ENCODE measurements around the gene MKNK1.

The MKNK1 gene

DNA sequence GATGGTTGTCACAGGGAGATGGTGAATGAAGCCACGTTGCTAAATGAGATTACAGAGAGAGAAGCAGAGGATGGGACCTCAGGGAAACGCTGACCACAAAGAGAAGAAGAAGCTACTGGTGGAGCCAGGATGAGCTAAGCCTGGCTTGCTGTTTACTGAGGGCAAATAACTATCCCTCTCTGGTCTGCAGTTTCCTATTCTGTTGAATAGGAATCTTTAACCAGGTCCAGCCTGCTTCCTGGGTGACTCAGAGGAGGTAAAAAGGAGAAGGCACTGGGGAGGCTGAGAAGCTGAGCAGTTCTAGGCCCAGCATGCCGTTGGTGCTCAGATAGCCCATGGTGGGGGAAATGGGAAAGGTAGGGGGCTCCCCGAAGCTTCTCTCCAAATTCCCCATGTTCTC is 84.9 kb downstream of the MKNK1 start:
- no peak for DNase-seq

DNA sequence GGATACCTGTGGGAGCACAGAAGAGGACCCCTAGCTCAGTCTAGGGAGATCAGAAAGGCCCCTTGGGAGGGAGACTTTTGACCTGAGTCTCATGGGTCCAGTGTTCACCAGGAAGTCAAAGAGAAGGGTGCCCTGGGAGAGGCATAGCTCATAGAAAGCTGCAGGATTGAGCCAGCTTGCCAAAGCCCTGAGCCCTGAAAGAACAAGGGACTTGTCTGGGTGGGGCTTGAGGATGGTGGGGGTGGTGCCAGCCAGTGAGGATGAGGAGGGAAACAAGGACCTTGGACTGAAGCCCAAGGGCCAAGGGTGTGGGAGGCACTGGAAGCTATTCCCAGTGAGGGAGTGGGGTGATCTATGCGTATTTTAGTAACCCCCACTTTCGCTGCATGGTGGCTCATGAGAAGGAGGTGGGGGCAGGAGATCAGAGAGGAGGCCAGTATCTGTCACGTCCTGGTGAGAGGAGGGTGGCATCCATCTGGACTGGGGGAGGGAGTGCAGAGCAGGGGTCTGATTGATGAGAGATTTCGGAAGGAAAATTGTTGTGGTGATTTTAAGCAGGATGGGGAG is 86.1 kb downstream of the MKNK1 start:
- no peak for DNase-seq

DNA sequence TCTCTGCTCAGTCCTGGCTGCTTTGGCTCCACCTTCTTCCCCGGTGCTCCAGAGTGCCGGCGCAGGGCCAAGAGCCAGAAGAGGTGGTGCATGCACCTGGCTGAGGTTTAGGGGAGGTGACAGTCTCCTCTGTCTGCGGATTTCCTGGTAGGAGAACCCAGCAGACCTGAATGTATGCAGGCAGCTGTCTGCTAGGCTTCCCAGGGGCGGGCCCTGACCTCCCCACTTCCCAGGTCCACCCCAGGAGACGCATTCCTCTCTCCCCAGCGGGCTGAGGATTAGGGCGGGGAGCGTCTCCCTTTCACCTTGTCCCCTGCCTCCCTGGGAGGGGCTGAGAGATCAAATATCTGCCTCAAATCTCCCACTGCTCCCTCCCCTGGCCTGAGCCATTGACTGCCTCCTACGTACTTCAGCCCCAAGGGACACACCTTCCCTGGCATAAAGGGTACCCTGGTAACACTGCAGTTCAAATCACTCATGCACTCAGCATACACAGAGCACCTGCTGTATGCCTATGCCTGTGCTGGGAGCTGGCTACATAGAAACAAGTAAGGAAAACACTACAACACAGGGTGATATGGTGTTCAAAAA is 87.0 kb downstream of the MKNK1 start:
- DNase-seq, result no peak

DNA sequence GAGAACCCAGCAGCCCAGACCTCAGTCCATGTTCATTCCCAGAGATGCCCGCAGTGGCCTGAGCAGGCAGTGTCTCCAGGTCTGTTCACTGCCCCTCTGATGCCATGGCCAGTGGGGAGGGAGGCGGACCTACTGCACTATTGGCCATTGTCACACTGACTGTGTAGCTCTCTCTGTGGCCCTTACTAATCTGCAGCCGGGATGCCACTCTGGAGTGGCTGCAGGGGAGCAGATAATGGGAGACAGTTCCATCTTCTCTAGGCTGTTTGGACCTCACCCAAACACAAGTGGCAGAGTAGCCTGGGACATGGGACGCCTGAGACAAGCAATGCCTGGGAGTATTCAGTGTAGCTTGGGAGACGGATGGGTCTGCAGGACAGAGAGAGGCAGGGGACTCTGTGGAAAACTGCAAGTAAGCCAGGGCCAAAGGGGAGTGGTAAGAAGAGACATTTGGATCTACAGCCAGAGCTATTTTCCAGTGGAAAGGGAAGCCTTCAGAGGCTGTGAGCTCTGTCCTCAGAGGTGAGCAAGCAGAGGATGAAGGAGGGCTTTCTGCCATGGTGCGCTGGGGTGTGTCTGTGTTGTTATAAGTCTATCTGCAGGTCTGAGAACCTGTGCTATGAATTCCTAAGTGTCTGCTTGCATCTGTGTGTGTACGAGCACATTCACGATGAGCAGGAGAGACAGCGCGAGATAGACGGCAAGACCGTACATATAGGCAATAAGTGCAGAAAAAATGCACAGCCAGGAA is 87.7 kb downstream of the MKNK1 start:
- DNase-seq, result no peak

DNA sequence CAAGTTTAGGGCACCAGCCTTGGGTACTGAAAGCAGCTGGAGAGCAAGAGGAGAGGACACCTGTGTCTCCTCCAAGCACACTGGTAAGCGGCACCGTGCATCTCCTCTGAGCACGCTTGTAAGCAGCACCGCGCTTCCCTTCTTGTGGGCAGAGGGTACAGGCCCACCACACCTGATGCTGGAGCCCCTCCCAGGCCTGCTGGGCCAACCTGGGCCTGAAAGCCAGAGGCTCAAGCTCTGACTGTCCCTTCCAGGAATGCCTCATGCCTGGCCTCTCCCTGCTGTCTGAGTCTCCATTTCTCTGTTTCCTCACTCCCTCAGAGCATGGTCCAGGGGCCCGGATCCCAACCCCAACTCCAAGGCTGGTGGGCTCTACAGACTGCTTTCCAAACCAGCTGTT is 88.5 kb downstream of the MKNK1 start:
- no peak for DNase-seq

DNA sequence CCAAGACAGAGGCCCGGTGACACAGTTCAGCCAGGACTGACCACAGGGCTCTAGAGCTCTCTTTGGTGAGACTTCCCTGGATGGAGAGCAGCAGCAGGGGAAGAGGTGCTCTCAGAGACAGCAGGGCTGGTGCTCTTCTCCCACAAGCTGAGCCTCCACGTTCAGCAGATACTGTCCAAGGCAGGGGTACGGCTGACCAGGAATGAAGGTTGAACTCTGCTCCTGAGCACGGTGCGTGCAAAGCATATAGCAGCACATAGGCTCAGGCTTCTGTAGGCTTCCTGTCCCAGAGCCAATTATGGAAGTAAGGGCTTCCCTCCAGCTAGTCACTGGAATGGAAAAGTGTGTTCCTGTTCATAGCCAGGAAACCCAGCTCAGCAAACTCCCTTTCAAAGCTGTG is 90.5 kb downstream of the MKNK1 start:
- no peak for DNase-seq

DNA sequence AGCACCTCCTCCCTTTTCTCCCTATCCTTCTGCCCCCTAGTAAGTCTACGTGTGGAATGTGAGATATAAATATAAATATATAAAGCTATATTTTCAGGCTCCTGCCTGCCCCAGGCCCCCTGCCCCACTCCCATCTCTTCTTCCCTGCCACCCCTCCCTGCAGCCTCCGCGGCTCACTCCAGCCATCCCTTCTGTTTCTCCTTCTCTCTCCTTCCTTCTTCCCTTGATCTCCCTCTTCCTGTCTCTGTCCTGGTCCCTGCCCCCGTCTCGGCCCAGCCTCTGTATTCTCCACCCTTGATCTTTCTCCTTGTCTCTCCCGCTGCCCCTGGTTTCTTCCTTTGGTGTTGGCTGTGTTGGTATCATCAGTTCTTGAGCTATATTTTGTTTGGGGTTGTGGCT is 91.3 kb downstream of the MKNK1 start:
- DNase-seq, result no peak

DNA sequence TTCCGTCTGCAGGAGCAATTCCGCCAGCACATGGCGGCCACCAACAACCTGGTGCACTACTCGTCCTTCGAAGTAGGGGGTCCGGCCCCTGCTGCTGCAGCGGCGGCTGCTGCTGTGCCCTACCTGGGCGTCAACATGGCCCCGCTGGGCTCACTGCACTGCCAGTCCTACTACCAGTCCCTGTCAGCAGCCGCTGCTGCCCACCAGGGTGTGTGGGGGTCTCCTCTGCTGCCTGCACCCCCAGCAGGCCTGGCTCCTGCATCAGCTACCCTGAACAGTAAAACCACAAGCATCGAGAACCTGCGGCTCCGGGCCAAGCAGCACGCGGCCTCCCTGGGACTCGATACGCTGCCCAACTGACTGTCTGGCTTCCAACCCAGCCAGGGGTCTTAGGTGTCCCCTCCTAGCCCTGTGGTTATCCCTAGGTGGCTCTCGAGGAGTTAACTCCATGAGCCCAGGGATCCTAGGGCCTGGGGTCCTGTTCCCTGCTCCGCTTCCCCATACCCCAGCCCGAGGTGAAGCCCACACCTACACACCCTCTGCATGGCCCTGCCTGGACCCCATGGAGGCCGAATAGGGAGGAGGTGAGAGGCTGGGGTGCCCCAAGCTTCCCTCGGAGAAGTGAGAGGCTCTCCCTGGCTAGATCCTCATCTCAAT is 91.8 kb downstream of the MKNK1 start:
- no peak for DNase-seq

DNA sequence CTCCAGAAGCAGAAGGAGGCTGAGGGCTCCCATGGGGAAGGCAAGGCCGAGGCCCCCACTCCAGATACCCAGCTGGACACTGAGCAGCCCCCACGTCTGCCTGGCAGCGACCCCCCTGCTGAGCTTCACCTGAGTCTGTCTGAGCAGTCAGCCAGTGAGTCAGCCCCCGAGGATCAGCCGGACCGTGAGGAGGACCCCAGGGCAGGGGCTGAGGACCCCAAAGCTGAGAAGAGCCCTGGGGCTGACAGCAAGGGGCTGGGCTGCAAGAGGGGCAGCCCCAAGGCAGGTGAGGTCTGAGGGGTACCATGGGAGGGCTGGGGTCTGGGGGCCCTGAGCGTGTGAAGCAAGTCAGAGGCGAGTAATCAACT is 93.1 kb downstream of the MKNK1 start:
- no peak for DNase-seq

DNA sequence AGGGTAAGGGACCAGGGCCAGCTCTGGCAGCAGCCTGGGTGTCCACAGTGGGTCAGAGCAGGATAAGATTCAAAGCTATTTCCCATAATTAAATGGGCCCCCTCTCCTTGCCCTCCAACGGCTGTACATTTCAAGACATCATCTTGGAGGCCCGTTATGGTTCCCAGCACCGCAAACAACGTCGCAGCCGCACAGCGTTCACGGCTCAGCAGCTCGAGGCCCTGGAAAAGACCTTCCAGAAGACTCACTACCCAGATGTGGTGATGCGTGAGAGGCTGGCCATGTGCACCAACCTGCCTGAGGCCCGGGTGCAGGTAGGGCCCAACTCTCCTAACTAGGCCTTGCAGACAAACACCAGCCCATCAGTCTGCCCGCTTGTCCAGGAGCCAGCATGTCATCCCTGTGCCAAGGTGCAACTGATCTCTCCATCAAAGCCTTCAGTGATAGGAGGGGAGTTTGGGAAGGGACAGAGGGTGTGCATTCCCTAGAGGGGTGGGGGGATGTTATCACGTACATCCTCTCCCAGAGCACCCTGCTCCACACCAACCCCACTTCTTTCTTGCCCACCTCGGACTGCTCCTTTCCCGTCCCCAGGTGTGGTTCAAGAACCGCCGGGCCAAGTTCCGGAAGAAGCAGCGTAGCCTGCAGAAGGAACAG is 93.6 kb downstream of the MKNK1 start:
- DNase-seq, result no peak

DNA sequence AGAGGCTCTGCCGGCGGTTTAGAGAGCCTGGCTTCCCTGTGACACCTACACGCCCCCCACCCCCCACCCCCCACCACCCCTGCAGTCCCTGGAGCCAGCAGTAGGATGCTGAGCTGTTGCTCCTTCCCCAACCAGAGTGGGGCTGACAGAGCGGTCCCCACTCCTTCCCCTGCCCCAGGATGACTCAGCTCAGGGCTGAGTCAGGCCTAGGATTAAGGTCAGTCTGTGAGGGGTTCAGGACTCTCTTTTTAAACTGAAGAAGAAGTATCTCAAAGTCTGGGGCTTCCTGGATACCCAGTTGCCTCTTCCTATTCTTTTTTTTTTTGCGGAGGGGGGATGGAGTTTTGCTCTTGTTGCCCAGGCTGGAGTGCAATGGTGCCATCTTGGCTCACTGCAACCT is 95.3 kb downstream of the MKNK1 start:
- no peak for DNase-seq

Data from SHP77 treated with DMSO at 0.1 percent for 48 hours (cell line).